MM.1S (cell line): ENCODE measurements around the gene RYR2.

ENCODE experiments used
- DNase-seq: peaks from one replicate; pipeline ENCODE4 v3.0.0-alpha.2; 2015
- H2AFZ ChIP-seq: fragments of 300-600 bp; sonication (generic); 2 replicates; pipeline ENCODE4 v1.6.0; 2016; ENCODE audit warnings: antibody characterized with exemption, low read length
- H3F3A ChIP-seq: fragments of 300-600 bp; sonication (generic); 2 replicates; pipeline ENCODE4 v1.6.1; 2016; ENCODE audit warnings: mild to moderate bottlenecking, antibody characterized with exemption, low read length, moderate library complexity, mixed read lengths; ENCODE audit not compliant: insufficient read depth
- H3K27ac ChIP-seq: fragments of 300-600 bp; sonication (generic); 2 replicates; pipeline ENCODE4 v1.5.1; 2016; ENCODE audit warnings: mild to moderate bottlenecking, low read length
- H3K27me3 ChIP-seq: fragments of 300-600 bp; sonication (generic); replicated peaks from 2 replicates; pipeline ENCODE4 v1.6.0; 2016; ENCODE audit warnings: low read length; ENCODE audit not compliant: insufficient read depth
- H3K36me3 ChIP-seq: fragments of 300-600 bp; sonication (generic); replicated peaks from 2 replicates; pipeline ENCODE4 v1.6.1; 2016; ENCODE audit warnings: mild to moderate bottlenecking, low read length, mixed read lengths; ENCODE audit not compliant: insufficient read depth
- H3K4me1 ChIP-seq: fragments of 300-600 bp; sonication (generic); 2 replicates; pipeline ENCODE4 v1.6.1; 2016; ENCODE audit warnings: low read length, mixed read lengths
- H3K4me2 ChIP-seq: fragments of 300-600 bp; sonication (generic); 2 replicates; pipeline ENCODE4 v1.6.0; 2016; ENCODE audit warnings: low read depth, low read length
- H3K4me3 ChIP-seq: fragments of 300-600 bp; sonication (generic); 2 replicates; pipeline ENCODE4 v1.5.1; 2016; ENCODE audit warnings: low read length, mixed read lengths
- H3K79me2 ChIP-seq: fragments of 300-600 bp; sonication (generic); 2 replicates; pipeline ENCODE4 v1.6.1; 2016; ENCODE audit warnings: mixed run types, low read length, mixed read lengths
- H3K9ac ChIP-seq: fragments of 300-600 bp; sonication (generic); 2 replicates; pipeline ENCODE4 v1.6.1; 2016; ENCODE audit warnings: low read length, mixed read lengths
- H3K9me2 ChIP-seq: fragments of 300-600 bp; sonication (generic); replicated peaks from 2 replicates; pipeline ENCODE4 v1.6.1; 2016; ENCODE audit warnings: mild to moderate bottlenecking, low read length, mixed read lengths; ENCODE audit not compliant: insufficient read depth
- H3K9me3 ChIP-seq: fragments of 300-600 bp; sonication (generic); replicated peaks from 2 replicates; pipeline ENCODE4 v1.6.1; 2016; ENCODE audit warnings: mild to moderate bottlenecking, low read length, mixed read lengths; ENCODE audit not compliant: insufficient read depth
- H4K20me1 ChIP-seq: fragments of 300-600 bp; sonication (generic); 2 replicates; pipeline ENCODE4 v1.6.1; 2016; ENCODE audit warnings: mild to moderate bottlenecking, low read length, moderate library complexity, mixed read lengths; ENCODE audit not compliant: insufficient read depth
- CTCF ChIP-seq: fragments of 300-600 bp; sonication (generic); IDR thresholded peaks from 2 replicates; pipeline ENCODE4 v1.5.1; 2016; ENCODE audit warnings: antibody characterized with exemption, low read length, mixed read lengths
- EZH2 ChIP-seq: fragments of 300-600 bp; sonication (generic); optimal IDR thresholded peaks from 2 replicates; pipeline ENCODE3; 2017; ENCODE audit warnings: low read depth, mild to moderate bottlenecking, antibody characterized with exemption, low read length, mixed read lengths
- EZH2phosphoT487 ChIP-seq: fragments of 300-600 bp; sonication (generic); IDR thresholded peaks from 2 replicates; pipeline ENCODE4 v1.6.1; 2018; ENCODE audit warnings: antibody characterized with exemption, low read length

RYR2 gene

GRCh38 chr1:237033061-237033460, 8.9 kb upstream of the RYR2 start:
- H3K9me3 ChIP-seq, result no peaks in the 10 kb centered on the region
- no peak overlapping the region for H2AFZ ChIP-seq
- no peak for DNase-seq
- H4K20me1 ChIP-seq, result no peaks in the 10 kb centered on the region
- no peak overlapping the region for H3K4me3 ChIP-seq
- no peak for TF ChIP-seq EZH2phosphoT487
- TF ChIP-seq EZH2, result no peak
- TF ChIP-seq CTCF, result no peak
- H3K4me1 ChIP-seq, result no peaks in the 10 kb centered on the region
- H3K9me2 ChIP-seq, result no peaks in the 10 kb centered on the region
- no peaks in the 10 kb centered on the region for H3K27me3 ChIP-seq
- H3K27ac ChIP-seq, result no peak overlapping the region
- H3K9ac ChIP-seq, result no peak overlapping the region
- no peaks in the 10 kb centered on the region for H3K36me3 ChIP-seq
- no peak overlapping the region for H3K4me2 ChIP-seq
- H3F3A ChIP-seq, result no peaks in the 10 kb centered on the region
- H3K79me2 ChIP-seq, result no peaks in the 10 kb centered on the region

- Histone ChIP-seq H3K9me2 (no peaks in the 10 kb centered on the region), H3K4me1 (no peaks in the 10 kb centered on the region), H3K9ac (no peak overlapping the region), H3K27me3 (no peaks in the 10 kb centered on the region), H2AFZ (no peak overlapping the region), H3K36me3 (no peaks in the 10 kb centered on the region), H3F3A (no peaks in the 10 kb centered on the region), H3K79me2 (no peaks in the 10 kb centered on the region), H4K20me1 (no peaks in the 10 kb centered on the region), H3K4me3 (no peak overlapping the region), H3K4me2 (no peak overlapping the region), H3K27ac (no peak overlapping the region), H3K9me3 (no peaks in the 10 kb centered on the region)
- no peak for DNase-seq
- TF ChIP-seq CTCF (no peak), EZH2phosphoT487 (no peak), EZH2 (no peak)
These were observed 8.2 kb upstream of the RYR2 start for GRCh38 chr1:237033804-237034203.

- Histone ChIP-seq H3K79me2 (no peaks in the 10 kb centered on the region), H4K20me1 (no peaks in the 10 kb centered on the region), H3K9me3 (no peaks in the 10 kb centered on the region), H3K9ac (no peak overlapping the region), H3K4me1 (no peaks in the 10 kb centered on the region), H3K27me3 (no peaks in the 10 kb centered on the region), H3K9me2 (no peaks in the 10 kb centered on the region), H3K4me2 (no peak overlapping the region; the same call in 1 of the 2 replicates), H3K36me3 (no peaks in the 10 kb centered on the region), H3F3A (no peaks in the 10 kb centered on the region), H2AFZ (0 out of 2 replicates have a peak overlapping the region, but pooled peaks have one; percentile 51), H3K4me3 (no peak overlapping the region), H3K27ac (no peak overlapping the region)
- DNase-seq, result no peak
- TF ChIP-seq CTCF, result no peak
- TF ChIP-seq EZH2phosphoT487, result no peak
- no peak for TF ChIP-seq EZH2
These were observed 6.2 kb upstream of the RYR2 start for GRCh38 chr1:237035759-237036158.
